CD14-positive monocyte (primary cell): ENCODE measurements around the gene FAM135A. TPM values are rescaled to one million over a fixed set of nuclear protein-coding genes. Genes with fewer than 3 reads are reported as not detected.

ENCODE experiments used
- DNase-seq, 3 donors: peaks; one replicate each; pipeline ENCODE4 v3.0.0-alpha.2; 2011 to 2022
- H2AFZ ChIP-seq: 2 replicates; pipeline ENCODE4 v1.6.0; 2012; ENCODE audit warnings: mild to moderate bottlenecking, low read depth, low read length, inconsistent platforms; ENCODE audit not compliant: insufficient read depth, poor library complexity, severe bottlenecking
- H3K27ac ChIP-seq, 2 donors: 1 replicate in 1 of 2; 2 replicates in 1 of 2; pipeline ENCODE4 v1.5.1; 2012 to 2013; ENCODE audit warnings: low read length in 2 of 2, control low read depth in 1 of 2, inconsistent platforms in 1 of 2, low read depth in 1 of 2, mild to moderate bottlenecking in 1 of 2
- H3K27me3 ChIP-seq, 2 donors: one replicate each; pipeline versions ENCODE4 v1.6.0 to v1.6.1; 2011 to 2013; ENCODE audit warnings: low read length in 2 of 2; ENCODE audit not compliant: control insufficient read depth in 2 of 2, insufficient read depth in 2 of 2
- H3K36me3 ChIP-seq, 2 donors: replicated peaks in 1 of 2; 1 replicate in 1 of 2; 2 replicates in 1 of 2; pipeline versions ENCODE4 v1.5.1 to v1.6.1; 2012 to 2013; ENCODE audit warnings: low read length in 2 of 2, control low read depth in 1 of 2, inconsistent platforms in 1 of 2, mild to moderate bottlenecking in 1 of 2; ENCODE audit not compliant: insufficient read depth in 2 of 2, control insufficient read depth in 1 of 2
- H3K4me1 ChIP-seq, 2 donors: 1 replicate in 1 of 2; 2 replicates in 1 of 2; pipeline versions ENCODE4 v1.5.1 to v1.6.1; 2012 to 2013; ENCODE audit warnings: low read length in 2 of 2, control low read depth in 1 of 2, inconsistent platforms in 1 of 2, mild to moderate bottlenecking in 1 of 2, moderate library complexity in 1 of 2; ENCODE audit not compliant: insufficient read depth in 2 of 2, control insufficient read depth in 1 of 2
- H3K4me2 ChIP-seq: replicated peaks from 2 replicates; pipeline ENCODE3; 2012; ENCODE audit warnings: low read length, moderate library complexity, mild to moderate bottlenecking; ENCODE audit not compliant: poor library complexity, severe bottlenecking; ENCODE audit errors: extremely low read depth
- H3K4me3 ChIP-seq, 3 experiments: fragments of 200-600 bp in 1 of 3; sonication (generic) in 1 of 3; replicated peaks in 1 of 3; 1 replicate in 2 of 3; 2 replicates in 1 of 3; pipeline ENCODE4 v1.5.1; 2011 to 2013; ENCODE audit warnings: low read length in 3 of 3, mild to moderate bottlenecking in 3 of 3, control low read depth in 2 of 3, low read depth in 2 of 3, inconsistent platforms in 1 of 3, moderate library complexity in 1 of 3
- H3K79me2 ChIP-seq: 2 replicates; pipeline ENCODE4 v1.6.0; 2012; ENCODE audit warnings: mild to moderate bottlenecking, control low read depth, inconsistent platforms, low read length, moderate library complexity; ENCODE audit not compliant: insufficient read depth
- H3K9ac ChIP-seq: 2 replicates; pipeline ENCODE4 v1.6.0; 2017; ENCODE audit warnings: low read length, mild to moderate bottlenecking; ENCODE audit not compliant: insufficient read depth, poor library complexity, severe bottlenecking
- H3K9me3 ChIP-seq, 2 donors: replicated peaks in 1 of 2; 1 replicate in 1 of 2; 2 replicates in 1 of 2; pipeline versions ENCODE4 v1.5.1 to v1.6.1; 2012 to 2013; ENCODE audit warnings: low read length in 2 of 2, control low read depth in 1 of 2; ENCODE audit not compliant: control insufficient read depth in 1 of 2, insufficient read depth in 1 of 2
- H4K20me1 ChIP-seq: 2 replicates; pipeline ENCODE4 v1.6.0; 2012; ENCODE audit warnings: mild to moderate bottlenecking, low read length, control low read depth, moderate library complexity; ENCODE audit not compliant: insufficient read depth
- H3K27ac Mint-ChIP-seq, 7 donors: one replicate each; pipeline ENCODE4 v1.8.0; 2020; ENCODE audit warnings: mild to moderate bottlenecking in 7 of 7, mixed read lengths in 7 of 7, moderate library complexity in 6 of 7, inconsistent platforms in 2 of 7
- H3K27me3 Mint-ChIP-seq, 3 donors: one replicate each; pipeline ENCODE4 v1.8.0; 2021 to 2022; ENCODE audit warnings: low read depth in 3 of 3, mild to moderate bottlenecking in 3 of 3, mixed read lengths in 3 of 3, moderate library complexity in 3 of 3, inconsistent platforms in 1 of 3
- H3K36me3 Mint-ChIP-seq, 2 donors: one replicate each; pipeline ENCODE4 v1.8.0; 2020; ENCODE audit warnings: mixed read lengths in 2 of 2, inconsistent platforms in 1 of 2, mild to moderate bottlenecking in 1 of 2
- H3K4me1 Mint-ChIP-seq: one replicate; pipeline ENCODE4 v1.8.0; 2020; ENCODE audit warnings: mild to moderate bottlenecking, mixed read lengths
- H3K4me3 Mint-ChIP-seq, 2 donors: one replicate each; pipeline ENCODE4 v1.8.0; 2020; ENCODE audit warnings: mild to moderate bottlenecking in 2 of 2, mixed read lengths in 2 of 2, moderate library complexity in 1 of 2
- H3K9me3 Mint-ChIP-seq, 7 donors: one replicate each; pipeline ENCODE4 v1.8.0; 2020 to 2022; ENCODE audit warnings: mixed read lengths in 7 of 7, mild to moderate bottlenecking in 6 of 7, moderate library complexity in 6 of 7, inconsistent platforms in 2 of 7
- WGBS: methylation state at CpG from one replicate; pipeline ENCODE4 v1.1.5; 2013; ENCODE audit warnings: missing lambda C conversion rate; ENCODE audit not compliant: insufficient coverage; 5-methylcytosine and 5-hydroxymethylcytosine counted together
- intact Hi-C, 2 donors: fragments of 100-400 bp; cut with micrococcal nuclease; formaldehyde crosslinking; loops; one replicate each; pipeline versions ENCODE4 v1.15.0 to v1.15.1; 2023
- polyA plus RNA-seq, 3 donors: library from polyadenylated mRNA; depleted of rRNA in 1 of 3; unstranded in 2 of 3; stranded (reverse) in 1 of 3; fragments of 300-500 nt in 2 of 3; fragments of >200 nt in 1 of 3; fragmentation: Illumina TruSeq in 2 of 3; gene quantifications; 1 replicate in 2 of 3; 2 replicates in 1 of 3; pipeline ENCODE4 v1.2.3, GENCODE V29; 2012 to 2021
- TF ChIP-seq, protein P1 (sequence below): fragments of 200-600 bp; IDR thresholded peaks from one replicate; pipeline ENCODE4 v1.8.0; 2022; ENCODE audit warnings: antibody characterized with exemption, mild to moderate bottlenecking

The FAM135A gene
- polyA plus RNA-seq, 3 donors, result 4.1 to 10.3 (median 5.4) TPM

DNA sequence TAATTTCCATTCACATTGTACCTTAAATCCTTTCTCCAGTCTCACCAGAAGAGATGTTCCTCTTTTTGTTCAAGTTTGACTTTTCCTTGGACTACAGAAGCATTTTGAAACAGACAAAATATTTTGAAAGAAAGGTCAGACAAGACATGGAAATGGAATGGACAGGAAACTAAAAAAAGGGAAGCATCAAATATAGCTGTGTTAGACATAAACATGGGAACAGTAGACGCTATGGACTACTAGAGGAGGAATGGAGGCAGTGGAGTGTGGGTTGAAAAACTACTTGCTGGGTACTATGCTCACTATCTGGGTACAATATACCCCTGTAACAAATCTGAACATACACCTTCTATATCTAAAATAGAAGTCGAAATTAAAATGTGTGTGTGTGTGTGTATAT lies 4.1 kb upstream of the FAM135A start:
- Histone ChIP-seq H3K9me3 (no peaks in the 10 kb centered on the region), H3K4me2 (no peak overlapping the region), H4K20me1 (no peaks in the 10 kb centered on the region), H3K79me2 (peaks cover 2% of the 10 kb centered on the region), H3K36me3 (no peaks in the 10 kb centered on the region), H3K4me3 (no peak overlapping the region), H3K27ac (no peak overlapping the region), H3K4me1 (peaks cover 12 to 16% of the 10 kb centered on the region in 2 donors), H3K27me3 (peaks cover 4 to 8% of the 10 kb centered on the region in 2 donors), H3K9ac (no peak overlapping the region), H2AFZ (no peak overlapping the region)
- peak overlapping the region in 1 of 2 donors; percentile 56 for H3K4me3 Mint-ChIP-seq
- no CpG with 5 or more reads among the region's 2 CpGs for WGBS
- peaks cover 15% of the 10 kb centered on the region for H3K4me1 Mint-ChIP-seq
- peak overlapping the region in 1 of 7 donors; percentile 6 for H3K27ac Mint-ChIP-seq
- no peaks in the 10 kb centered on the region for H3K36me3 Mint-ChIP-seq
- TF ChIP-seq, protein P1, sequence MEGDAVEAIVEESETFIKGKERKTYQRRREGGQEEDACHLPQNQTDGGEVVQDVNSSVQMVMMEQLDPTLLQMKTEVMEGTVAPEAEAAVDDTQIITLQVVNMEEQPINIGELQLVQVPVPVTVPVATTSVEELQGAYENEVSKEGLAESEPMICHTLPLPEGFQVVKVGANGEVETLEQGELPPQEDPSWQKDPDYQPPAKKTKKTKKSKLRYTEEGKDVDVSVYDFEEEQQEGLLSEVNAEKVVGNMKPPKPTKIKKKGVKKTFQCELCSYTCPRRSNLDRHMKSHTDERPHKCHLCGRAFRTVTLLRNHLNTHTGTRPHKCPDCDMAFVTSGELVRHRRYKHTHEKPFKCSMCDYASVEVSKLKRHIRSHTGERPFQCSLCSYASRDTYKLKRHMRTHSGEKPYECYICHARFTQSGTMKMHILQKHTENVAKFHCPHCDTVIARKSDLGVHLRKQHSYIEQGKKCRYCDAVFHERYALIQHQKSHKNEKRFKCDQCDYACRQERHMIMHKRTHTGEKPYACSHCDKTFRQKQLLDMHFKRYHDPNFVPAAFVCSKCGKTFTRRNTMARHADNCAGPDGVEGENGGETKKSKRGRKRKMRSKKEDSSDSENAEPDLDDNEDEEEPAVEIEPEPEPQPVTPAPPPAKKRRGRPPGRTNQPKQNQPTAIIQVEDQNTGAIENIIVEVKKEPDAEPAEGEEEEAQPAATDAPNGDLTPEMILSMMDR, result no peak
- DNase-seq, result peak in 2 of 3 donors; percentile 14 to 18
- intact Hi-C loops, result no loop called here
- peaks cover 0 to 3% (median 0%) of the 10 kb centered on the region in 7 donors for H3K9me3 Mint-ChIP-seq
- peaks cover 6 to 26% (median 20%) of the 10 kb centered on the region in 3 donors for H3K27me3 Mint-ChIP-seq

DNA sequence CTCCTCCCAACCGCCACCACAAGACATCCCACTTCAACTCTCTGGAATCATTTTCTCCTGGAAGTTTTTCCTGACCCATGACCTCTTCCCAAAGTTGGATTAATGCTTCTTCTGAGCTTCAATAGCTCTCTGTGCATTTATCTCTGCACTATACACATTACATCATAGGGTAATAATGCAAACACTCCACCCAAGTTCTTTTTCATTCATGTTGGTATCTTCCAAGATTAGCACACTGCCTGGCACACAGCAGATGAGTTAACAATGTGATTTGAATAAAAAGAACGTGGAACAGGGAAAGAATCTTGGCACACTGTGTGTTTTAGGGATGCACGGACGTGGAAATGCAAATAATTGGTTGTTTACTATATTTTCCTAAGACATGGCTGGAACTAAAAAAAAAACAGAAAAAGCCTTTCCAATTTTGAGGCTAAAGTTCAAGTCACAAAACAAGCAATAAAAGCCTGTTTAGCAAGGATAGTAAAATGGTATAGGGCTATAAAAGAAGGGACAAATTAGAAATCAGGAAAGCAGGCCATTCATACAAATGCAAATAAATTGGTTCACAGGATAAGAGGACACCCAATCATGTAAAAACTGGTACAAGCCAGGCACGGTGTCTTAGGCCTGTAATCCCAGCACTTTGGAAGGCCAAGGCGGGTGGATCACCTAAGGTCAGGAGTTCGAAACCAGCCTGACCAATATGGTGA lies 1.6 kb upstream of the FAM135A start:
- Histone ChIP-seq H3K79me2 (peaks cover 13% of the 10 kb centered on the region), H3K4me3 (no peak overlapping the region), H4K20me1 (no peaks in the 10 kb centered on the region), H3K4me1 (peaks cover 21 to 23% of the 10 kb centered on the region in 2 donors), H3K27ac (no peak overlapping the region), H3K36me3 (peaks cover 0 to 2% of the 10 kb centered on the region in 2 donors), H3K9me3 (no peaks in the 10 kb centered on the region), H3K4me2 (no peak overlapping the region), H3K27me3 (peaks cover 2 to 4% of the 10 kb centered on the region in 2 donors), H2AFZ (no peak overlapping the region), H3K9ac (no peak overlapping the region)
- Mint-ChIP-seq H3K4me3 (no peak overlapping the region), H3K4me1 (peaks cover 27% of the 10 kb centered on the region), H3K36me3 (peaks cover 4 to 5% of the 10 kb centered on the region in 2 donors), H3K9me3 (peaks cover 0 to 3% (median 0%) of the 10 kb centered on the region in 7 donors), H3K27ac (no peak overlapping the region), H3K27me3 (peaks cover 0 to 18% (median 12%) of the 10 kb centered on the region in 3 donors)
- intact Hi-C loops, result loop anchor here in 1 of 2 donors (10.0 kb wide), 1 partner anchor 263 kb away; no protein-coding TSS in a partner anchor
- 100% methylated on average over 2 of the region's 7 CpGs for WGBS
- DNase-seq, result no peak
- TF ChIP-seq, protein P1, result no peak
